ENCODE measurements around the gene PKP1. TPM values are rescaled to one million over a fixed set of nuclear protein-coding genes. Genes with fewer than 3 reads are reported as not detected.

Gene PKP1
- total RNA-seq, 4 donors from 2014 or later, result 0.18 to 0.62 TPM; not detected in 2

- Histone ChIP-seq H3K4me1 (no peaks in the 10 kb centered on the region), H3K36me3 (no peaks in the 10 kb centered on the region), H3K9me3 (no peaks in the 10 kb centered on the region), H3K27ac (no peak overlapping the region), H3K27me3 (no peaks in the 10 kb centered on the region), H3K4me3 (no peak overlapping the region)
- TF ChIP-seq POLR2A (IDR thresholded peaks at IDR 0.05), result no peak
- TF ChIP-seq, protein P1, sequence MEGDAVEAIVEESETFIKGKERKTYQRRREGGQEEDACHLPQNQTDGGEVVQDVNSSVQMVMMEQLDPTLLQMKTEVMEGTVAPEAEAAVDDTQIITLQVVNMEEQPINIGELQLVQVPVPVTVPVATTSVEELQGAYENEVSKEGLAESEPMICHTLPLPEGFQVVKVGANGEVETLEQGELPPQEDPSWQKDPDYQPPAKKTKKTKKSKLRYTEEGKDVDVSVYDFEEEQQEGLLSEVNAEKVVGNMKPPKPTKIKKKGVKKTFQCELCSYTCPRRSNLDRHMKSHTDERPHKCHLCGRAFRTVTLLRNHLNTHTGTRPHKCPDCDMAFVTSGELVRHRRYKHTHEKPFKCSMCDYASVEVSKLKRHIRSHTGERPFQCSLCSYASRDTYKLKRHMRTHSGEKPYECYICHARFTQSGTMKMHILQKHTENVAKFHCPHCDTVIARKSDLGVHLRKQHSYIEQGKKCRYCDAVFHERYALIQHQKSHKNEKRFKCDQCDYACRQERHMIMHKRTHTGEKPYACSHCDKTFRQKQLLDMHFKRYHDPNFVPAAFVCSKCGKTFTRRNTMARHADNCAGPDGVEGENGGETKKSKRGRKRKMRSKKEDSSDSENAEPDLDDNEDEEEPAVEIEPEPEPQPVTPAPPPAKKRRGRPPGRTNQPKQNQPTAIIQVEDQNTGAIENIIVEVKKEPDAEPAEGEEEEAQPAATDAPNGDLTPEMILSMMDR (IDR thresholded peaks at IDR 0.05), result no peak
- intact Hi-C loops (cut with DNase I; ENCODE audit: low total_unique reads), result loop anchor here (10.0 kb wide), 1 partner anchor 106 kb away; no protein-coding TSS in a partner anchor
- DNase-seq, result no peak
Observed at GRCh38 chr1:201360901-201361651, 77.8 kb downstream of the PKP1 start.

- H3K4me3 ChIP-seq, result no peak overlapping the region
- H3K27me3 ChIP-seq, result no peaks in the 10 kb centered on the region
- TF ChIP-seq, protein P1 (IDR thresholded peaks at IDR 0.05), result peak; percentile 33 to 75 (median 56)
- no peak for TF ChIP-seq POLR2A (IDR thresholded peaks at IDR 0.05)
- no peaks in the 10 kb centered on the region for H3K36me3 ChIP-seq
- no peak overlapping the region for H3K27ac ChIP-seq
- no peaks in the 10 kb centered on the region for H3K4me1 ChIP-seq
- DNase-seq, result no peak
- H3K9me3 ChIP-seq, result no peaks in the 10 kb centered on the region
- intact Hi-C loops (cut with DNase I; ENCODE audit: low total_unique reads), result loop anchor here (10.0 kb wide), 1 partner anchor 107 kb away; no protein-coding TSS in a partner anchor
Observed at GRCh38 chr1:201361652-201362504, 78.6 kb downstream of the PKP1 start.

- Histone ChIP-seq H3K27me3 (no peaks in the 10 kb centered on the region), H3K36me3 (no peaks in the 10 kb centered on the region)
- intact Hi-C loops (cut with DNase I; ENCODE audit: low total_unique reads), result loop anchor here (10.0 kb wide), 1 partner anchor 108 kb away; no protein-coding TSS in a partner anchor
Observed at GRCh38 chr1:201362906-201363305, 79.6 kb downstream of the PKP1 start.

DNA sequence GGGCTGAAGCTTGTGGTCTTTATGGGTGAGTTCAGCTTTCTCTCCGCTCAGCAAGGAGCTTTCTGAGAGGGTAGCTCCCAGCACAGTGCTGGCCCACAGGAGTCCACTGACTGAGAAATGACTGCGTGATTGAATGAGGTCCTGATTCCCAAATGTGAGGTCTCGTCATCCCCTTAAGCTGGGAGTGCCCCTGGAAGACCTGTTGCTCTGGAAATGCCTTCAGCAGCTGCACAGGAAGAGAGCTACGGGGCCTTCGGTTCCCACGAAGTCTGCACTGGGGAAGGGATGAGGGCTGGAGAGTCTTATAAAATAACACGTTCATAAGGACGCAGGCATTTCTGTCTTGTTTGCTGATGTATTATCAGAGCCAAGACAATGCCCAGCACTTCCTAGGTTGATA, 80.2 kb downstream of the PKP1 start:
- DNase-seq, result no peak
- TF ChIP-seq, protein P1 (IDR thresholded peaks at IDR 0.05), result no peak
- no peak for TF ChIP-seq POLR2A (IDR thresholded peaks at IDR 0.05)
- Histone ChIP-seq H3K36me3 (no peaks in the 10 kb centered on the region), H3K4me1 (no peaks in the 10 kb centered on the region), H3K27ac (no peak overlapping the region), H3K4me3 (no peak overlapping the region), H3K9me3 (no peaks in the 10 kb centered on the region), H3K27me3 (no peaks in the 10 kb centered on the region)
- intact Hi-C loops (cut with DNase I; ENCODE audit: low total_unique reads), result loop anchor here (10.0 kb wide), 1 partner anchor 109 kb away; no protein-coding TSS in a partner anchor

More at GRCh38 chr1:201362906-201363305, 79.6 kb downstream of the PKP1 start:
- no peak for TF ChIP-seq POLR2A (IDR thresholded peaks at IDR 0.05)
- TF ChIP-seq, protein P1 (IDR thresholded peaks at IDR 0.05), result no peak
- Histone ChIP-seq H3K9me3 (no peaks in the 10 kb centered on the region), H3K4me3 (no peak overlapping the region), H3K27ac (no peak overlapping the region), H3K4me1 (no peaks in the 10 kb centered on the region)
- no peak for DNase-seq

DNA sequence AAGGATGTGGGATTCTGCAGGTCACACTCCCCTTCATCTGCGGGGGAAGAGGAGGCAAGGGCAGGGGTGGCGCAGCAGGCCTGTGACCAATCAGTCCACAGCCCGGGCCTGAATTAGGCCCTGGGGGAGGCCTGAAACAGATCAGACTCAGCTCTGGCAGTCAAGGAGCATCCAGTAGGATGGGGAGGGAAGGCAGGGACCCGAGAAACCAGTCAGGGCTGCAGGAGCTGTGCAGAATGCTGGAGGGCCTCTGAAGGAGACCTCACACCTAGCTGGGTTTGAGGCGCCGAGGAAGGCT, 81.5 kb downstream of the PKP1 start:
- DNase-seq, result no peak
- Histone ChIP-seq H3K4me1 (no peaks in the 10 kb centered on the region), H3K9me3 (no peaks in the 10 kb centered on the region), H3K4me3 (no peak overlapping the region), H3K27ac (no peak overlapping the region), H3K36me3 (no peaks in the 10 kb centered on the region), H3K27me3 (no peaks in the 10 kb centered on the region)
- intact Hi-C loops (cut with DNase I; ENCODE audit: low total_unique reads), result loop anchor here (10.0 kb wide), 1 partner anchor 110 kb away; no protein-coding TSS in a partner anchor
- TF ChIP-seq POLR2A (IDR thresholded peaks at IDR 0.05), result no peak
- TF ChIP-seq, protein P1 (IDR thresholded peaks at IDR 0.05), result no peak
